Endometrium (tissue), 2 donors: Measurements from ENCODE around the gene AP3B2.
"Not testable (repeated sequence)": the region's sequence is repeated elsewhere in the genome, so short reads cannot be mapped to it uniquely, and the experiment has no call there.

Experiments used
- FAIRE-seq: peaks from 2 replicates; lab custom pipeline; 2012; peaks lifted over from hg19 to GRCh38; lab: Jason Lieb, UNC
- donor health status: control.
- donor health status: control.

AP3B2 gene

GRCh38 chr15:82709421-82710207 lies at the start of gene AP3B2:
Gene AP3B2, minus strand, starts transcription at chr15:82709875. Its CDS starts 169 bp downstream, at chr15:82709706.
- no peak for FAIRE-seq

GRCh38 chr15:82751308-82751707 lies 41.6 kb upstream of the AP3B2 start:
- no peak for FAIRE-seq

GRCh38 chr15:82750831-82751180 lies 41.1 kb upstream of the AP3B2 start:
- FAIRE-seq = no peak

- FAIRE-seq = peak; percentile 15
These were observed 40.5 kb upstream of the AP3B2 start for GRCh38 chr15:82749951-82750830.

GRCh38 chr15:82748315-82748714 lies 38.6 kb upstream of the AP3B2 start:
- FAIRE-seq = no peak

GRCh38 chr15:82743810-82744209 lies 34.1 kb upstream of the AP3B2 start:
- no peak for FAIRE-seq

GRCh38 chr15:82742134-82742533 lies 32.5 kb upstream of the AP3B2 start:
- FAIRE-seq = no peak

GRCh38 chr15:82739086-82739485 lies 29.4 kb upstream of the AP3B2 start:
- no peak for FAIRE-seq

GRCh38 chr15:82737975-82738374 lies 28.3 kb upstream of the AP3B2 start:
- no peak for FAIRE-seq

- FAIRE-seq = no peak
These were observed 21.9 kb upstream of the AP3B2 start for GRCh38 chr15:82731527-82731926.

GRCh38 chr15:82730022-82730530 lies 20.4 kb upstream of the AP3B2 start:
- FAIRE-seq = no peak

- FAIRE-seq = no peak
These were observed 17.1 kb upstream of the AP3B2 start for GRCh38 chr15:82726816-82727215.

- no peak for FAIRE-seq
These were observed 5.3 kb upstream of the AP3B2 start for GRCh38 chr15:82715003-82715402.

- FAIRE-seq = no peak
These were observed 4.3 kb upstream of the AP3B2 start for GRCh38 chr15:82714016-82714415.

GRCh38 chr15:82712036-82712435 lies 2.4 kb upstream of the AP3B2 start:
- FAIRE-seq = no peak

- FAIRE-seq = no peak
These were observed 1.3 kb upstream of the AP3B2 start for GRCh38 chr15:82710926-82711490.

GRCh38 chr15:82710208-82710555 lies 507 bp upstream of the AP3B2 start:
- no peak for FAIRE-seq

- FAIRE-seq = no peak
These were observed 624 bp downstream of the AP3B2 start for GRCh38 chr15:82709081-82709420.

- FAIRE-seq = not testable (repeated sequence)
These were observed 3.8 kb downstream of the AP3B2 start for GRCh38 chr15:82705856-82706255.

- no peak for FAIRE-seq
These were observed 9.9 kb downstream of the AP3B2 start for GRCh38 chr15:82699726-82700125.

GRCh38 chr15:82698711-82699345 lies 10.8 kb downstream of the AP3B2 start:
- FAIRE-seq = no peak

- no peak for FAIRE-seq
These were observed 11.8 kb downstream of the AP3B2 start for GRCh38 chr15:82697735-82698407.
